ENCODE results near the gene ADAMTS14. TPM values are rescaled to one million over a fixed set of nuclear protein-coding genes. Genes with fewer than 3 reads are reported as not detected.

The ADAMTS14 gene
- total RNA-seq, 1 donor from 2014 or later = 1.3 TPM

GRCh38 chr10:70688828-70689227 is 16.5 kb downstream of the ADAMTS14 start:
- H3K4me3 ChIP-seq (ENCODE audit: low read depth, low read length) = no peak overlapping the region
- H3K27me3 ChIP-seq (ENCODE audit: control insufficient read depth, insufficient read depth, low read length) = no peaks in the 10 kb centered on the region
- H3K36me3 ChIP-seq (ENCODE audit: control insufficient read depth, insufficient read depth, low read length) = no peaks in the 10 kb centered on the region
- TF ChIP-seq CTCF (IDR thresholded peaks at IDR 0.05; ENCODE audit: insufficient read depth, low read length, poor library complexity, severe bottlenecking) = no peak
- no peak for DNase-seq (ENCODE audit: low read depth)

DNA sequence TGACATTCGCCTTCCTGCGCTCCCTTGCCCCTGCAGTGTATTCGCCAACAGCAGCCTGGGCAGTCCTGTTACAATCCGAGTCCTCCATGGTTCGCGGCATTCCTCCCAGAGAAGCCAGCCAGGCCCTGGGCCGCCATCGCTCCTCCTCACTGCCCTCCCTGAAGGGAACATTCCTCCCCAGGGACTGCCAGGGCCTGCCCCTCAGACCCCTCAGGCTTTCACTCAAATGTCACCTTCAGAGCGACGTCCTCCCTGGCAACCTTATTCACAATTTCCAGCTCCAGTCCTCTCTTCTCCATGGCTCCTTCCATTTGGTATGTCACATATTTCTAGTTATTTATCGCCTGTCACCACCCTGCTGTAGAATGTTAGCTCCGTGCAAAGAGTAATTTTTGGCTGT is 17.4 kb downstream of the ADAMTS14 start:
- no peak for TF ChIP-seq CTCF (IDR thresholded peaks at IDR 0.05; ENCODE audit: insufficient read depth, low read length, poor library complexity, severe bottlenecking)
- no peak overlapping the region for H3K4me3 ChIP-seq (ENCODE audit: low read depth, low read length)
- no peaks in the 10 kb centered on the region for H3K36me3 ChIP-seq (ENCODE audit: control insufficient read depth, insufficient read depth, low read length)
- H3K27me3 ChIP-seq (ENCODE audit: control insufficient read depth, insufficient read depth, low read length) = no peaks in the 10 kb centered on the region
- DNase-seq (ENCODE audit: low read depth) = no peak

DNA sequence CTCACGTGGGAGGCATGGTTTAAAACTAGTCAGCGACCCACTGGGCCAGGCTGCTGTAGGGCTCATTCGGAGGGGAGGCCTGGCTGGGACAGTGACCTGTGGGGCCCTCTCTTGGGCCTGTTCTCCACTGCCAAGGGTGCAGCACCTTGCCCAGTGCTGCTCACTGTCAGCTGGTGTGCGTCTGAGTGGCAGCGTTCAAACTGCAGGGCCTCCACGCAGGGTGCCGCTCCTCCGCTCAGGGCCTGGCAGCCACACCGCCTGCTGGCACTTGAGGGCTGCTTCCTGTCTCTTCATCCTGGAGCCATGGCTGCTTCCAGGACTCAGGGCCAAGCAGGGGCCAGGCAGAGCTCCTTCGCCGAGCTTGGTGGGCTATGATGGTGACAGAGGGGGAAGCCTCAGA is 18.3 kb downstream of the ADAMTS14 start:
- TF ChIP-seq CTCF (IDR thresholded peaks at IDR 0.05; ENCODE audit: insufficient read depth, low read length, poor library complexity, severe bottlenecking) = no peak
- Histone ChIP-seq H3K4me3 (ENCODE audit: low read depth, low read length) (no peak overlapping the region), H3K27me3 (ENCODE audit: control insufficient read depth, insufficient read depth, low read length) (no peaks in the 10 kb centered on the region), H3K36me3 (ENCODE audit: control insufficient read depth, insufficient read depth, low read length) (no peaks in the 10 kb centered on the region)
- no peak for DNase-seq (ENCODE audit: low read depth)

GRCh38 chr10:70691611-70692010 is 19.3 kb downstream of the ADAMTS14 start:
- Histone ChIP-seq H3K27me3 (ENCODE audit: control insufficient read depth, insufficient read depth, low read length) (peaks cover 2% of the 10 kb centered on the region), H3K4me3 (ENCODE audit: low read depth, low read length) (no peak overlapping the region), H3K36me3 (ENCODE audit: control insufficient read depth, insufficient read depth, low read length) (no peaks in the 10 kb centered on the region)
- TF ChIP-seq CTCF (IDR thresholded peaks at IDR 0.05; ENCODE audit: insufficient read depth, low read length, poor library complexity, severe bottlenecking) = no peak
- DNase-seq (ENCODE audit: low read depth) = no peak

GRCh38 chr10:70692043-70692603 is 19.8 kb downstream of the ADAMTS14 start:
- H3K4me3 ChIP-seq (ENCODE audit: low read depth, low read length) = no peak overlapping the region
- no peaks in the 10 kb centered on the region for H3K36me3 ChIP-seq (ENCODE audit: control insufficient read depth, insufficient read depth, low read length)
- peaks cover 2% of the 10 kb centered on the region for H3K27me3 ChIP-seq (ENCODE audit: control insufficient read depth, insufficient read depth, low read length)
- no peak for DNase-seq (ENCODE audit: low read depth)
- TF ChIP-seq CTCF (IDR thresholded peaks at IDR 0.05; ENCODE audit: insufficient read depth, low read length, poor library complexity, severe bottlenecking) = no peak

- Histone ChIP-seq H3K36me3 (ENCODE audit: control insufficient read depth, insufficient read depth, low read length) (no peaks in the 10 kb centered on the region), H3K4me3 (ENCODE audit: low read depth, low read length) (no peak overlapping the region), H3K27me3 (ENCODE audit: control insufficient read depth, insufficient read depth, low read length) (peaks cover 2% of the 10 kb centered on the region)
- TF ChIP-seq CTCF (IDR thresholded peaks at IDR 0.05; ENCODE audit: insufficient read depth, low read length, poor library complexity, severe bottlenecking) = no peak
- DNase-seq (ENCODE audit: low read depth) = no peak
Measured at GRCh38 chr10:70693619-70694335, 21.5 kb downstream of the ADAMTS14 start.

Data from kidney epithelial cell (primary cell).